D721Med (cell line): ENCODE data around the gene GPD1.
A peak's percentile ranks its signal among the peaks of the same experiment; 100 is the strongest.

Source experiments
- DNase-seq: peaks from one replicate; pipeline ENCODE4 v3.0.0; 2011; ENCODE audit warnings: low spot score; ENCODE audit not compliant: insufficient read length
- FAIRE-seq: peaks from 2 replicates; lab custom pipeline; 2011; peaks lifted over from hg19 to GRCh38; lab: Jason Lieb, UNC
- TF ChIP-seq, protein P1 (sequence below): IDR thresholded peaks from 2 replicates; pipeline ENCODE4 v1.5.1; 2012; ENCODE audit warnings: mild to moderate bottlenecking, control low read depth; ENCODE audit not compliant: insufficient read depth; ENCODE audit errors: missing control alignments

The GPD1 gene

DNA sequence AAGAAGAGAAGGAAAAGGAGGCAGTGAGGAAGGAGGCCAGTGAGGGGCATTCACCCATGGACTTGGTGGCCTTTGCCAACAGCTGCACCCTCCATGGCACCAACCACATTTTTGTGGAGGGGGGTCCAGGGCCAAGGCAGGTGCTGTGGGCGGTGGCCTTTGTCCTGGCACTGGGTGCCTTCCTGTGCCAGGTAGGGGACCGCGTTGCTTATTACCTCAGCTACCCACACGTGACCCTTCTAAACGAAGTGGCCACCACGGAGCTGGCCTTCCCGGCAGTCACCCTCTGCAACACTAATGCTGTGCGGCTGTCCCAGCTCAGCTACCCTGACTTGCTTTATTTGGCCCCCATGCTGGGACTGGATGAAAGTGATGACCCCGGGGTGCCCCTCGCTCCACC lies 30.1 kb upstream of the GPD1 start:
- FAIRE-seq (no peak), DNase-seq (no peak)
- TF ChIP-seq, protein P1, sequence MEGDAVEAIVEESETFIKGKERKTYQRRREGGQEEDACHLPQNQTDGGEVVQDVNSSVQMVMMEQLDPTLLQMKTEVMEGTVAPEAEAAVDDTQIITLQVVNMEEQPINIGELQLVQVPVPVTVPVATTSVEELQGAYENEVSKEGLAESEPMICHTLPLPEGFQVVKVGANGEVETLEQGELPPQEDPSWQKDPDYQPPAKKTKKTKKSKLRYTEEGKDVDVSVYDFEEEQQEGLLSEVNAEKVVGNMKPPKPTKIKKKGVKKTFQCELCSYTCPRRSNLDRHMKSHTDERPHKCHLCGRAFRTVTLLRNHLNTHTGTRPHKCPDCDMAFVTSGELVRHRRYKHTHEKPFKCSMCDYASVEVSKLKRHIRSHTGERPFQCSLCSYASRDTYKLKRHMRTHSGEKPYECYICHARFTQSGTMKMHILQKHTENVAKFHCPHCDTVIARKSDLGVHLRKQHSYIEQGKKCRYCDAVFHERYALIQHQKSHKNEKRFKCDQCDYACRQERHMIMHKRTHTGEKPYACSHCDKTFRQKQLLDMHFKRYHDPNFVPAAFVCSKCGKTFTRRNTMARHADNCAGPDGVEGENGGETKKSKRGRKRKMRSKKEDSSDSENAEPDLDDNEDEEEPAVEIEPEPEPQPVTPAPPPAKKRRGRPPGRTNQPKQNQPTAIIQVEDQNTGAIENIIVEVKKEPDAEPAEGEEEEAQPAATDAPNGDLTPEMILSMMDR: no peak

DNA sequence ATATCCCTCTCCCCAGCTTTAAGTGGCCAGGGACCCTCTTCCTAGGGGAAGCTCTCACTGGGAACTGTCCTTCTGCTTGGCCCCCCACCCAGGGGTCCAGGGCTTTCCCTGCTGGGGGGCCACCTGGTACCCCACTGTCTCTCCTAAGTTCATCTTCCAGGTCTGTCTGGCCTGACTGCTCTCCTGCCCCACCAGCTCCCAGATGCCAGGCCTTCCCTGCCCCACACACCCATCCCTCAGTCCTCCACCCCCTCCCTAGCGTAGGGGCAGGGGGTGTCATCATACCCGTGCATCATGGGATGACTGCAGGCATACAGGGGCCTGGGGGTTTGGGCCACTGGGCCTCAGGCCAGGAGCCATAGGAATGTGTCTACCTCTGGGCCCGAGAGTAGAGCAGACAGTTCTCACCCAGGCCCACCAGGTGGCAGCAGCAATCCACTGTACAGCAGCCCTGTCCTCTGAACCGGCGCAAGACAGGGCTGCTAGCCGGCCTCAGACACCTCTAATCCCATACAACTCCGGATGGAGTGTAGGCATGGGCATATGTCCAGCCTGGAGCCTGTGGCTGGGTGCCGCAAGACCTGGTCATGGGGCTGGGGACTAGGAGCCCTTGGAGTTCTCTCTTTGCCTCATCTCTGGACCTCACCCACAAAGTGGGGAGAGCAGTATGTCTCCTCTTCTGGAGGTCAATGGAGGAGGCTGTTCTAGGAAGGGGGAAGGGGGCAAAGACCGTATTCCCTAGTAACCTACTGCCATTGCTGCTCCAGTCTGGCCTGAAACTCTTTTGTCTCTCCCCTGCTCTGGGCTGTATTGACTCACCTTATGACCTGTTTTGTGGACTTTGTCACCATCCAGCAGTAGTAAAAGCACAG lies 28.6 kb upstream of the GPD1 start:
- DNase-seq (peak; percentile 60), FAIRE-seq (no peak)
- TF ChIP-seq, protein P1: peak; percentile 87

DNA sequence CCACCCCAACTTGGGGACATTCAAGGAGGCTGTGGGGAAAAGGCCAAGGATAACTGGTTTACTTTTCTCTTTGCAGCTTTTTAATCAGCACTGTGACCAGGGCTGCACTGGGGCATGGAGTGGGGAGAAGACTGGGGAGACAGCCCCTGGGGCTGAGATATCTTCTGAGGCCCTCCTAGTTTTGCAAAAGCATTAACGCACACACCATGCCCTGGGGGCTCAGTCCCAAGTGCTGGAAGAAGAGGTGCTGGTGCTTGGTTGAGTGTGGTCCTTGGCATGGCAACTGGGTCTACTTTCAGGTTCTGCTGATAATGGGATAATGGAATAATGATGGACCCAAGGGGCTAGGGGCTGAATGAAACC lies 28.0 kb upstream of the GPD1 start:
- no peak for FAIRE-seq
- TF ChIP-seq, protein P1: no peak
- no peak for DNase-seq

DNA sequence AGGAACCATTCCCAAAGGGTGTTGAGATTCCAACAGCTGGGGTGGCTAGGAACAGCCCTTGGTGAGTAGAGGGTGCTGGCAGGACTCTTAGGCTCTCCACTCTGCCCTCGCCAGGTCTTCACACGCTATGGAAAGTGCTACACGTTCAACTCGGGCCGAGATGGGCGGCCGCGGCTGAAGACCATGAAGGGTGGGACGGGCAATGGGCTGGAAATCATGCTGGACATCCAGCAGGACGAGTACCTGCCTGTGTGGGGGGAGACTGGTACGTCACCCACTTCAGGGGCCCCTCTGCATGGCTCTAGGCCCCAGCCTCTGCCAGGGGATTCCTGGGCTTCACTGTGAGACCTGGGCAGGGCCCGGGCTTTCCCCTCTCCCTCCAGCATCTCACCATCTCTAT lies 26.7 kb upstream of the GPD1 start:
- no peak for FAIRE-seq
- TF ChIP-seq, protein P1: no peak
- DNase-seq: no peak

DNA sequence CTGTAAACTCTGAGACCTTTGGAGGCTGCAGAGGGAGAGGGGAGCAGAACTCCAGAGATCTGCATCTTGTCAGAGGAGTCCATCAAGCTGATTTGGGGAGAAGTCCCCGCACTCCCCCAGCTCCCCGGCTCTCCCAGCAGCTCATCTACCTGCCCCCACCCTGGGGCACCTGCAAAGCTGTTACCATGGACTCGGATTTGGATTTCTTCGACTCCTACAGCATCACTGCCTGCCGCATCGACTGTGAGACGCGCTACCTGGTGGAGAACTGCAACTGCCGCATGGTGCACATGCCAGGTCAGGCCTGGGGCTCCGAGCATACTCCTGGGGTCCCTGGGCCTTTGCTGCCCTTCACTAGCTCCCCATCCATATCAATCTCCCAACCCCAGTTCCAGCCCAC lies 25.5 kb upstream of the GPD1 start:
- TF ChIP-seq, protein P1: no peak
- no peak for FAIRE-seq
- DNase-seq: no peak

DNA sequence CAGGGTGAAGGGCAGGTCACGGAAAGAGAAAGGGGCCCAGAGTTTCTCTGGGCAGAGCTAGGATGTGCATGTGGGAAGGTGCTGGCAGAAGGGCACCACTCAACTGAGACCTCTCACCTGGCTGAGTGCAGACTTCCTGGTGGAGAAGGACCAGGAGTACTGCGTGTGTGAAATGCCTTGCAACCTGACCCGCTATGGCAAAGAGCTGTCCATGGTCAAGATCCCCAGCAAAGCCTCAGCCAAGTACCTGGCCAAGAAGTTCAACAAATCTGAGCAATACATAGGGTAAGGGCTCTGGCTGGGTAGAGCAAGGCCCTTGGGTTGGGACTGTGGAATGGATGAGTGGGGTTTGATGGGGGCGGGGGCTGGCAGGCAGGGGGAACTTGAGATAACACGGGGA lies 24.0 kb upstream of the GPD1 start:
- FAIRE-seq: no peak
- TF ChIP-seq, protein P1: no peak

More for the DNA sequence above, 24.0 kb upstream of the GPD1 start:
- DNase-seq: no peak
